SK-N-SH treated with all-trans-retinoic acid at 6 μM for 48 hours (cell line): ENCODE data around the gene ADARB2.

Experiments
- PPARA ChIP-seq: fragments of 250-450 bp; sonication (Bioruptor Pico); IDR thresholded peaks from 2 replicates; pipeline ENCODE4 v1.5.0; 2020; ENCODE audit warnings: mild to moderate bottlenecking, borderline replicate concordance
- ZC3H10 ChIP-seq: fragments of 250-450 bp; sonication (Bioruptor Pico); IDR thresholded peaks from 2 replicates; pipeline ENCODE4 v1.5.1; 2021; ENCODE audit warnings: mild to moderate bottlenecking, moderate library complexity
- ZFP30 ChIP-seq: fragments of 450-650 bp; formaldehyde crosslinking; IDR thresholded peaks from 2 replicates; pipeline ENCODE4 v1.5.0; 2022; ENCODE audit warnings: mild to moderate bottlenecking, moderate library complexity
- ZNF565 ChIP-seq: fragments of 450-650 bp; formaldehyde crosslinking; conservative IDR thresholded peaks from 2 replicates; pipeline ENCODE4 v1.5.0; 2020; ENCODE audit warnings: low read depth, mild to moderate bottlenecking, moderate library complexity

GRCh38 chr10:1687623-1688150 is 49.6 kb downstream of the ADARB2 start:
- no peak for TF ChIP-seq ZFP30 (CRISPR knock-in tag)
- TF ChIP-seq ZNF565 (CRISPR knock-in tag): no peak
- no peak for TF ChIP-seq ZC3H10 (CRISPR knock-in tag)
- TF ChIP-seq PPARA (CRISPR knock-in tag): no peak
